ENCODE results near the gene ARHGEF28.

ARHGEF28 gene

GRCh38 chr5:73770172-73771025, 144.4 kb downstream of the ARHGEF28 start:
- no peak for DNase-seq (ENCODE audit: low read depth in 1 of 2, low spot score in 1 of 2)

- no peak for DNase-seq (ENCODE audit: low read depth in 1 of 2, low spot score in 1 of 2)
Measured at GRCh38 chr5:73774924-73775323, 148.9 kb downstream of the ARHGEF28 start.

GRCh38 chr5:73776405-73776804, 150.4 kb downstream of the ARHGEF28 start:
- no peak for DNase-seq (ENCODE audit: low read depth in 1 of 2, low spot score in 1 of 2)

GRCh38 chr5:73777192-73777591, 151.2 kb downstream of the ARHGEF28 start:
- DNase-seq (ENCODE audit: low read depth in 1 of 2, low spot score in 1 of 2): no peak

- no peak for DNase-seq (ENCODE audit: low read depth in 1 of 2, low spot score in 1 of 2)
Measured at GRCh38 chr5:73780302-73781080, 154.5 kb downstream of the ARHGEF28 start.

- no peak for DNase-seq (ENCODE audit: low read depth in 1 of 2, low spot score in 1 of 2)
Measured at GRCh38 chr5:73781107-73781768, 155.2 kb downstream of the ARHGEF28 start.

GRCh38 chr5:73783828-73784227, 157.8 kb downstream of the ARHGEF28 start:
- no peak for DNase-seq (ENCODE audit: low read depth in 1 of 2, low spot score in 1 of 2)

- no peak for DNase-seq (ENCODE audit: low read depth in 1 of 2, low spot score in 1 of 2)
Measured at GRCh38 chr5:73786043-73786831, 160.2 kb downstream of the ARHGEF28 start.

GRCh38 chr5:73789851-73790281, 163.9 kb downstream of the ARHGEF28 start:
- DNase-seq (ENCODE audit: low read depth in 1 of 2, low spot score in 1 of 2): no peak

GRCh38 chr5:73791389-73791788, 165.4 kb downstream of the ARHGEF28 start:
- no peak for DNase-seq (ENCODE audit: low read depth in 1 of 2, low spot score in 1 of 2)

GRCh38 chr5:73792687-73793320, 166.8 kb downstream of the ARHGEF28 start:
- DNase-seq (ENCODE audit: low read depth in 1 of 2, low spot score in 1 of 2): peak; percentile 22 to 30

GRCh38 chr5:73793911-73794310, 167.9 kb downstream of the ARHGEF28 start:
- no peak for DNase-seq (ENCODE audit: low read depth in 1 of 2, low spot score in 1 of 2)

GRCh38 chr5:73796164-73797131, 170.5 kb downstream of the ARHGEF28 start:
- no peak for DNase-seq (ENCODE audit: low read depth in 1 of 2, low spot score in 1 of 2)

GRCh38 chr5:73797132-73797510, 171.1 kb downstream of the ARHGEF28 start:
- no peak for DNase-seq (ENCODE audit: low read depth in 1 of 2, low spot score in 1 of 2)

GRCh38 chr5:73799401-73799972, 173.5 kb downstream of the ARHGEF28 start:
- no peak for DNase-seq (ENCODE audit: low read depth in 1 of 2, low spot score in 1 of 2)

- DNase-seq (ENCODE audit: low read depth in 1 of 2, low spot score in 1 of 2): no peak
Measured at GRCh38 chr5:73801686-73802085, 175.7 kb downstream of the ARHGEF28 start.

GRCh38 chr5:73805449-73805848, 179.5 kb downstream of the ARHGEF28 start:
- DNase-seq (ENCODE audit: low read depth in 1 of 2, low spot score in 1 of 2): no peak

- DNase-seq (ENCODE audit: low read depth in 1 of 2, low spot score in 1 of 2): no peak
Measured at GRCh38 chr5:73808911-73809310, 182.9 kb downstream of the ARHGEF28 start.

GRCh38 chr5:73810429-73810828, 184.4 kb downstream of the ARHGEF28 start:
- DNase-seq (ENCODE audit: low read depth in 1 of 2, low spot score in 1 of 2): no peak
